ENCODE measurements around the gene PADI4. TPM values are rescaled to one million over a fixed set of nuclear protein-coding genes. Genes with fewer than 3 reads are reported as not detected.
"Not testable (repeated sequence)": the region's sequence is repeated elsewhere in the genome, so short reads cannot be mapped to it uniquely, and the experiment has no call there.

The PADI4 gene
- total and polyA plus RNA-seq, 5 experiments from 2014 or later: 3.9 to 12.8 (median 10.7) TPM

DNA sequence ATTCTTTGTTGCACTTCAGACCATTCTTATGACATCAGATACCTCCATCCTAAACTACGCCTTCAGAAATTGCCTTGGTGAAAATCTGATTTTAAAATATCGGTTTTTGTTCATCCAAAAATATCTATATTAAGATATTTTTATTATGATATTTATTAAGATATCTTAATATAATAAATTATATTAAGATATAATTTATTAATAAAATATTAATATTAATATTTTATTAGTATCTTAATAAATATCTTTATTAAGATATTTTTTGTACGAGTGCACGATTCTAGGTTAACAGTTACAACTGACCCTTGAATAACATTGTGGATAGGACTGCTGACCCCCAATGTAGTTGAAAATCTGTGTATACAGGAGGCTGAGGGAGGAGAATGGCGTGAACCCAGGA lies 20.9 kb downstream of the PADI4 start:
- Mint-ChIP-seq H3K27me3 (peaks cover 4 to 22% (median 15%) of the 10 kb centered on the region in 5 donors), H3K4me3 (no peak overlapping the region), H3K4me1 (no peaks in the 10 kb centered on the region), H3K27ac (no peak overlapping the region), H3K36me3 (peaks cover 0 to 7% (median 6%) of the 10 kb centered on the region in 3 donors), H3K9me3 (peaks cover 0 to 5% (median 0%) of the 10 kb centered on the region in 9 donors)
- no peak for DNase-seq
- ATAC-seq: no peak
- POLR2A ChIA-PET: no interaction called here

DNA sequence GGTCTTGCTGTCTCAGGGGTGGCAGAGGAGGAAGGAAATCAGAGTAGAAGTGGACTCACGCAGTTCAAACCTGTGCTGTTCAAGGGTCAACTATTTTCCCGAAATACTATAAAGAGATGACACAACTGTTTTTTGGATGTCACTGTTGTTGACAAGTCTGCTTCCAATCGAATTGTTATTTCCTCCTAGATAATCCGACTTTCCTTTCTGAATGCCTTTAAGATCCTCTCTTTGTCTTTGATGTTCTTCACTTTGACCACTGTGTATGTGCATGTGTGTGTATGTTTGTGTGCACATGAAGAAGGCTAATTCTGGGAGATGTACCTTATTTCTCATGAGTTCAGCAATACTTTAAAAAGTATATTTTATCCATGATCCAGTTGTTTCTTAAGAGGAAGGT lies 21.6 kb downstream of the PADI4 start:
- POLR2A ChIA-PET: no interaction called here
- Mint-ChIP-seq H3K9me3 (peaks cover 0 to 6% (median 0%) of the 10 kb centered on the region in 9 donors), H3K27ac (no peak overlapping the region), H3K36me3 (peaks cover 0 to 6% (median 4%) of the 10 kb centered on the region in 3 donors), H3K4me1 (no peaks in the 10 kb centered on the region), H3K4me3 (no peak overlapping the region), H3K27me3 (peaks cover 4 to 22% (median 15%) of the 10 kb centered on the region in 5 donors)
- no peak for DNase-seq
- ATAC-seq: no peak

DNA sequence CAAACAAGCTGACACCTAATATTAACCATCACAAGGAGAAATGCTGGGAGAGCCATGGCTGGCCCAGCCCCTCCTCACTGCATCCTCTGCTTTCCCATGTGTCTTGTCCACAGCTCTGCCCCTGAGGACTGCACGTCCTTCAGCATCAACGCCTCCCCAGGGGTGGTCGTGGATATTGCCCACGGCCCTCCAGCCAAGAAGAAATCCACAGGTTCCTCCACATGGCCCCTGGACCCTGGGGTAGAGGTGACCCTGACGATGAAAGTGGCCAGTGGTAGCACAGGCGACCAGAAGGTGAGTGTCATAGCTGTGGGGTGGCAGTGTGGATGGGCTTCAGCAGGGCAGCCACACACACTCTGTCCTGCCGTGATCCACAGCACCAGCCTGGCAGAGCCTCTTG lies 22.9 kb downstream of the PADI4 start:
- Mint-ChIP-seq H3K4me1 (no peaks in the 10 kb centered on the region), H3K36me3 (peaks cover 0 to 5% (median 0%) of the 10 kb centered on the region in 3 donors), H3K9me3 (peaks cover 0 to 6% (median 0%) of the 10 kb centered on the region in 9 donors), H3K4me3 (no peak overlapping the region), H3K27ac (peak overlapping the region in 1 of 10 donors; percentile 24), H3K27me3 (peaks cover 4 to 28% (median 15%) of the 10 kb centered on the region in 5 donors)
- no peak for DNase-seq
- no peak for ATAC-seq
- POLR2A ChIA-PET: no interaction called here

DNA sequence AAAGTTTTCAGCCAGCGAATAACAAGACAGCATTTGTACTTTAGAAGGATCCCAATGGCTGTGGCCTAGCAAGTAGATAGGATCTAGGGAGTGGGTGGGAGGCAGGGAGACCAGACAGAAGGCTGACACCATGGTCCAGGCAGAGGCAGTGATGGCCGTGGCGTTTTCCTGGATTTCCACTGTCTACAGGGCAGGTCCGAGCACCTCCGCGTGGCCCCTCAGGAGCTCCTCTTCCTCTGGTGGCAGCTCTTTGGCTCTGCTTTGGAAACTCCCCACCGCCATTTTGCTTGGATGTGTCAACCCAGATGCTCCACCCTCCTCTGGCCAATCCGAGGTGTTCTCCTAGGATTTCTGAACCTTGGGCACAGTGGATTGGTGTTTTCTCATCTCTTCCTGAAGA lies 25.1 kb downstream of the PADI4 start:
- ATAC-seq (no peak), DNase-seq (no peak)
- POLR2A ChIA-PET: no interaction called here
- Mint-ChIP-seq H3K27ac (no peak overlapping the region), H3K27me3 (peaks cover 6 to 36% (median 19%) of the 10 kb centered on the region in 5 donors), H3K9me3 (peaks cover 0 to 6% (median 0%) of the 10 kb centered on the region in 9 donors), H3K4me1 (peaks cover 0 to 8% (median under 1%) of the 10 kb centered on the region in 4 donors), H3K4me3 (no peak overlapping the region), H3K36me3 (peaks cover 0 to 5% (median 0%) of the 10 kb centered on the region in 3 donors)

DNA sequence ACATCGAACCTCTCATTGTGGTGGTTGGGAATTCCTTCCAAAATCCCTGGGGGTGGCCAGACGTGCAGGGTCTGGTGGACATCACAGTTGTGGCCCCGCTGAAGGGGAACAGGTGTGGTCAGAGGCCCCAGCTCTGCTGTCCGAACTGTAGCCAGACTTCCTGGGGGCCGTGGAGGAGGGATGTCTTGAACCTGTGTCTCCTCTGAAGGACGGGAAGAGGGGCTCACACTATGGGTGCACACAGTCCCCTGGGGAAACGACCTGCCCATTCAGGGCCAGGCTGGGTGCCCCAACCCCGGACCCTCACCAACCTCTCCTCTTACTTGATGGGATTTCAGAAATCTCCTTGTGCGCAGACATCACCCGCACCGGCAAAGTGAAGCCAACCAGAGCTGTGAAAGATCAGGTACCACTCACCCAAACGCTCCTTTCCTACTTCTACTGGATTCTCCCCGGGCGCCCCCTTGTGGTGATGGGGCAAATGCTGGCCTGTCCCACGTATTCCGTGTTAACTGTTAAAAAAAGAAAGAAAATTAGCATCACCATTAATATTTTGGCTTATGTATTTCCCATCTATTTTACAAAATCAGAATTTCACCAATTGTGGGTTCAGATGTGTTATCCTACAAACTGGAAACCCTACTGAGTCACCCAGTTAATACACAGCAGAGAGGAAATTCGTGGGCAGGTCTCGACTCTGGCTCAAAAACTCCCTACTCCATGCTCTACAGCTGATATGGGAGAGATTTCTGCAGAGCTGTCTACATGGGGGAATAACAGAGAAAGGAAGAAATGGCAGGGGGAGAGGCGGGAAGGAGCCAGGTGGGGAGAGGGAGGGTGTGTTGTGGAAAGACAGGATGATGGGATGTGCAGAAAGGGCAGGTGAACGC lies 28.1 kb downstream of the PADI4 start:
- POLR2A ChIA-PET: no interaction called here
- H3K4me1 Mint-ChIP-seq: peaks cover 0 to 8% (median under 1%) of the 10 kb centered on the region in 4 donors

DNA sequence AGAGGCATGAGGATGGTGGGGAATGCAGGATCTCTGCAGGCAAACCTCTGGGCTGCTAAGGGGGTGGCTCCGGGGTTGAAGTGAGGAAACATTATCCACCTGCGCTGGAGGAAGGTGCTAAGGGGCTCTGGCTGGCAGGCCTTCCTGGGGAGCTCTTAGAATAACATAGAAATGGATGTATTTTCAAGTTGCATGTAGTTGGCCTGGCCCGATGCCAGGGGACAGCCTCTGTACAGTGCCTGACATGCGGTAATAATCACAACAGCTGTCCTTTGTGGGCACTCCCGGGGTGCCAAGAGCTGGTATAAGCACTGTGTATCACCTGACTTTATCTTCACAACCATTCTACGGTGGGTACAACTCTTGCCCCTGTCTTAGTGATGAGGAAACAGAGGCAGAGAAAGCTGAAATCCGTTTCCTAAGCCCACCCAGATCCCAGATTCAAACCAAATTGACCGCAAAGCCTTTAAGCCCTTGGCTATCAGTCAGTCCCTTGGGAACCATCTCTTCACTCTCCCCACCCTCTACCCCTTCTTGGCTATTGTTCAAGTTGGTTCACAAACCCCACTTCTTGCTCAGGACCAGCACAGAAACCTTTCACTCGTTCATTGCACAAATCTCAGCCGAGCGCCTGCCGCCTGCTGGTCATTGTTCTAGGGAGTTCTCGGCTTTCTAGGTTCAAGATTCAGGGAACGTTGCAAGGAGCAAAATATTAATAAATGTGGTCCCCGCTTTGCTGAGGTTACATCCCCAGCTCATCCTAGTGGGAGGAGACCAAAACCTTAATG lies 30.9 kb downstream of the PADI4 start:
- POLR2A ChIA-PET: no interaction called here
- H3K27me3 Mint-ChIP-seq: peaks cover 4 to 25% (median 5%) of the 10 kb centered on the region in 5 donors
- peaks cover 0 to 4% (median 0%) of the 10 kb centered on the region in 9 donors for H3K9me3 Mint-ChIP-seq
- H3K4me1 Mint-ChIP-seq: peaks cover 0 to 8% (median under 1%) of the 10 kb centered on the region in 4 donors
- no peak overlapping the region for H3K4me3 Mint-ChIP-seq
- no peak overlapping the region for H3K27ac Mint-ChIP-seq
- no peak for DNase-seq
- no peak for ATAC-seq
- H3K36me3 Mint-ChIP-seq: peaks cover 0 to 5% (median under 1%) of the 10 kb centered on the region in 3 donors

More for the DNA sequence above, 28.1 kb downstream of the PADI4 start:
- Mint-ChIP-seq H3K9me3 (peaks cover 0 to 6% (median 0%) of the 10 kb centered on the region in 9 donors), H3K4me3 (no peak overlapping the region), H3K27me3 (peaks cover 6 to 45% (median 11%) of the 10 kb centered on the region in 5 donors), H3K36me3 (peaks cover 0 to 5% (median 0%) of the 10 kb centered on the region in 3 donors), H3K27ac (no peak overlapping the region)
- DNase-seq (peak; percentile 22 to 77 (median 54)), ATAC-seq (peak; percentile 52 to 54)

DNA sequence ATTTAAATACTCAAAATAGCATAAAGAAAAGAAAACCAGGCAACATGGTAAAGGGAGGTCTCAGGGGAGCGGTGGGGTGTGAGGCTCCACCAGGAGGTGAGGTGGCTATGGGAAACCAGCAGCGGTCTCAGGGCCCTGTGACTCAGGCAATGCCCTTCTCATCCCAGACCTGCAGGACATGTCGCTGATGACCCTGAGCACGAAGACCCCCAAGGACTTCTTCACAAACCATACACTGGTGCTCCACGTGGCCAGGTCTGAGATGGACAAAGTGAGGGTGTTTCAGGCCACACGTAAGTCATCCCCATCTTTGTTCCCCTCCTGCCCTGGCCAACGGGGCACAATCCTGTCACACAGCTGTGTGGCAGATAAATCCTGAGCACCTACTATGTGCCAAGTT lies 31.5 kb downstream of the PADI4 start:
- Mint-ChIP-seq H3K27ac (no peak overlapping the region), H3K36me3 (peaks cover 0 to 8% (median 4%) of the 10 kb centered on the region in 3 donors), H3K9me3 (peaks cover 0 to 8% (median 3%) of the 10 kb centered on the region in 9 donors), H3K27me3 (peaks cover 4 to 23% (median 5%) of the 10 kb centered on the region in 5 donors), H3K4me1 (peaks cover 0 to 8% (median under 1%) of the 10 kb centered on the region in 4 donors), H3K4me3 (no peak overlapping the region)
- DNase-seq: no peak
- no peak for ATAC-seq
- POLR2A ChIA-PET: no interaction called here

DNA sequence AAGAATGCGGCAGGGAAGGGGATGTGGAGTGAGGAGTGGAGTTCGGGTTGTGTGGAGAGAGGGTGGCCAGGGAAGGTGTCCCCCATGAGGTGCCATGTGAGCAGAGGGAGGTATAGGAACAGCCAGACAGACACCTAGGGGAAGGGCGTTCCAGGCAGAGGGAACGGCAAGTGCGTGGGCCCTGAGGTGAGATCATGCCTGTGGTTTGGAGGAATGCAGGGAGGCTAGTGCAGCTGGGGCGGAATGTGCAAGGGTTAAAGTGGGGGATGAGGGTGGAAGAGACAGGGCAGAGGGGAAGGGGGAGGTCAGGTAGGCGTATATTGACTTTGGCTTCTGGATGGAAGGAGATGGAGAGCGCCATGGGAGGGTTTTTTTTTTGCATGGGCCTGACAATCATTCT lies 32.4 kb downstream of the PADI4 start:
- H3K9me3 Mint-ChIP-seq: peaks cover 0 to 8% (median 3%) of the 10 kb centered on the region in 9 donors

DNA sequence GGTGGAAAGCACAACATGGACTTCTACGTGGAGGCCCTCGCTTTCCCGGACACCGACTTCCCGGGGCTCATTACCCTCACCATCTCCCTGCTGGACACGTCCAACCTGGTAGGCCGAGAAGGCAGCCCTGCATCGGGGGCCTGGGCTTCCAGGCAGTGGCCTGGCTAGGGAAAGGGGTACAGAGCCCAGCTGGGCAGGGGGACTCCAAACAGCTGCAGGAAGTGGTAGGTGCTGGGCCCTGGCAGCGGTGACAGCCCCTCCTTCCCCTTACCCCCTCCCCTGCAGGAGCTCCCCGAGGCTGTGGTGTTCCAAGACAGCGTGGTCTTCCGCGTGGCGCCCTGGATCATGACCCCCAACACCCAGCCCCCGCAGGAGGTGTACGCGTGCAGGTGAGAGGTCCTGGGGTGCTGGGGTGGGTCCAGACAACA lies 34.0 kb downstream of the PADI4 start:
- POLR2A ChIA-PET: no interaction called here
- ATAC-seq (no peak), DNase-seq (no peak)
- peaks cover 0 to 8% (median 3%) of the 10 kb centered on the region in 9 donors for H3K9me3 Mint-ChIP-seq
- H3K27me3 Mint-ChIP-seq: peaks cover 0 to 9% (median 2%) of the 10 kb centered on the region in 5 donors
- no peaks in the 10 kb centered on the region for H3K4me1 Mint-ChIP-seq
- H3K36me3 Mint-ChIP-seq: peaks cover 0 to 8% (median 4%) of the 10 kb centered on the region in 3 donors
- H3K4me3 Mint-ChIP-seq: no peak overlapping the region
- no peak overlapping the region for H3K27ac Mint-ChIP-seq

More for the DNA sequence above, 32.4 kb downstream of the PADI4 start:
- POLR2A ChIA-PET: interaction anchor here (0.6 kb wide), 1 partner anchor 1500 kb away, joined by 3 read pairs; no protein-coding TSS in a partner anchor
- Mint-ChIP-seq H3K4me1 (peaks cover 0 to 8% (median under 1%) of the 10 kb centered on the region in 4 donors), H3K27me3 (peaks cover 4 to 22% (median 5%) of the 10 kb centered on the region in 5 donors), H3K27ac (peak overlapping the region in 2 of 10 donors; percentile 11 to 36), H3K4me3 (no peak overlapping the region), H3K36me3 (peaks cover 0 to 8% (median 4%) of the 10 kb centered on the region in 3 donors)
- ATAC-seq: no peak
- DNase-seq: no peak

DNA sequence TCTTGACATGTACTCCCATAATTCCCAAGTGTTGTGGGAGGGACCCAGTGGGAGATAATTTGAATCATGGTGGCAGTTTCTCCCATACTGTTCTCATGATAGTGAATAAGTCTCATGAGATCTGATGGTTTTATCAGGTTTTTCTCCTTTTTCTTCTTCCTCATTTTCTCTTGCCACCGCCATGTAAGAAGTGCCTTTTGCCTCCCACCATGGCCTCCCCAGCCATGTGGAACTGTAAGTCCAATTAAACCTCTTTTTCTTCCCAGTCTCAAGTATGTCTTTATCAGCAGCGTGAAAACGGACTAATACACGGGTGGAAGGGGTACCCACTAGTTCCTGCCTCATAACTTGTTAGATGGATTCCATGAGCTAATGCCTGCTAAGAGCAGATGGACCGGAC lies 37.5 kb downstream of the PADI4 start:
- POLR2A ChIA-PET, H3K4me3 Mint-ChIP-seq, H3K27me3 Mint-ChIP-seq, H3K9me3 Mint-ChIP-seq, H3K36me3 Mint-ChIP-seq, H3K27ac Mint-ChIP-seq, DNase-seq, ATAC-seq: not testable (repeated sequence)
- H3K4me1 Mint-ChIP-seq: peaks cover 7 to 20% (median 9%) of the 10 kb centered on the region in 4 donors

DNA sequence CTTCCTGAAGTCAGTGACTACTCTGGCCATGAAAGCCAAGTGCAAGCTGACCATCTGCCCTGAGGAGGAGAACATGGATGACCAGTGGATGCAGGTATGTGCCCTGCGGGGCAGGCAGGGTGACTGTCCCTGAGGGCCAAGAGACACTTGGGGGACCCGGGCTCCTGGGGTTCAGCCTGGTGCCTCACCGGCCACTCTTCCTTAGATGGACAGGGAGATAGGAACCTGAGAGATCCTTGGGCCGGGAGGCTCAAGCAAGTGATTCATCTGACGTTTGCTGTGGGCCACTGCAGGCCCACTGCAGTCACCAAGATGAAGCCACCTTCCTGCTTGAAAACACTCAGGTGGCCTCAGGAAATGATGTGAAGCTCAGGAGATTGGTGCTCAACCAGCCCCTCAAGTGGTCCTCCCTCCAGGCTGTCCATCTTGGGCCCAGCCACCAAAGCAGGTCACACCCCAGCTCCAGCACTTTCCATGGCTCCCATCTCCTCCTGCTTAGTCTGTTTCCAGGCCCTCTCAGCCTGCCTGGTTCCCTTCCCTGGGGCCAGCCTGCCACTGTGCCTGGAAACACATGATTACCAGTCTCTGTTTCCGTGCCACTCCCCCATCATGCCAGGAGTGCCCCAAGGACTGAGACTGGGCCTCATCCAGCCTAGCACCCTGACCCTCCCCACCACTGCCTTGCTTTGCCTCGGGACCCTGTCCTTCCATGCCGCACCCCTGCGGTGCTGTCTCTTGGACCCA lies 38.2 kb downstream of the PADI4 start:
- POLR2A ChIA-PET: no interaction called here
- no peak overlapping the region for H3K27ac Mint-ChIP-seq
- ATAC-seq (no peak), DNase-seq (no peak)
- peaks cover 0 to 8% (median 4%) of the 10 kb centered on the region in 3 donors for H3K36me3 Mint-ChIP-seq
- peaks cover 0 to 8% (median 0%) of the 10 kb centered on the region in 5 donors for H3K27me3 Mint-ChIP-seq
- H3K4me3 Mint-ChIP-seq: no peak overlapping the region
- peaks cover 0 to 8% (median 3%) of the 10 kb centered on the region in 9 donors for H3K9me3 Mint-ChIP-seq
- peaks cover 9 to 25% (median 12%) of the 10 kb centered on the region in 4 donors for H3K4me1 Mint-ChIP-seq
